Raji (cell line): ENCODE data around the gene FAM222B.

Experiments
- POLR2A ChIP-seq: IDR thresholded peaks from 2 replicates; pipeline ENCODE4 v1.6.1; 2011; ENCODE audit warnings: low read depth, low read length, control low read depth; ENCODE audit not compliant: insufficient read depth

The FAM222B gene

GRCh38 chr17:28735242-28735722 is 107.3 kb downstream of the FAM222B start:
- TF ChIP-seq POLR2A, result no peak

- TF ChIP-seq POLR2A, result no peak
Observed at GRCh38 chr17:28734712-28735241, 107.8 kb downstream of the FAM222B start.

- no peak for TF ChIP-seq POLR2A
Observed at GRCh38 chr17:28733346-28733745, 109.2 kb downstream of the FAM222B start.

- no peak for TF ChIP-seq POLR2A
Observed at GRCh38 chr17:28729950-28730330, 112.7 kb downstream of the FAM222B start.

- TF ChIP-seq POLR2A, result peak; percentile 76
Observed at GRCh38 chr17:28728364-28729200, 114.0 kb downstream of the FAM222B start, which contains the start of gene NEK8. TSS of gene NEK8 (plus strand) at chr17:28728788. CDS start at chr17:28728814, 26 bp downstream.

GRCh38 chr17:28726627-28727491 is 115.7 kb downstream of the FAM222B start:
- TF ChIP-seq POLR2A, result peak; percentile 75

- TF ChIP-seq POLR2A, result no peak
Observed at GRCh38 chr17:28726226-28726626, 116.4 kb downstream of the FAM222B start, which contains the start of gene TLCD1. TSS of gene TLCD1 (minus strand) at chr17:28726233. CDS start at chr17:28726097, 136 bp downstream.

- peak; percentile 80 for TF ChIP-seq POLR2A
Observed at GRCh38 chr17:28725660-28726225, 116.8 kb downstream of the FAM222B start.

- TF ChIP-seq POLR2A, result peak; percentile 81
Observed at GRCh38 chr17:28725166-28725659, 117.4 kb downstream of the FAM222B start.

GRCh38 chr17:28724500-28725165 is 118.0 kb downstream of the FAM222B start:
- TF ChIP-seq POLR2A, result no peak

GRCh38 chr17:28723836-28724499 is 118.6 kb downstream of the FAM222B start:
- TF ChIP-seq POLR2A, result 0 out of 2 replicates have a peak, but pooled peaks have one; percentile 19

- TF ChIP-seq POLR2A, result no peak; the same call in 1 of the 2 replicates
Observed at GRCh38 chr17:28723159-28723835, 119.3 kb downstream of the FAM222B start.
